OCI-LY7 (cell line): ENCODE results near the gene CIROP. TPM values are rescaled to one million over a fixed set of nuclear protein-coding genes. Genes with fewer than 3 reads are reported as not detected.
A peak's percentile ranks its signal among the peaks of the same experiment; 100 is the strongest.

Source experiments
- BruUV-seq: library from RNA; stranded (reverse); fragments of 400-500 nt; replicated peaks from 2 replicates; lab custom pipeline; 2021; lab: Mats Ljungman, UMichigan
- CTCF ChIA-PET: fragments of 300-600 bp; sonication (Branson Sonifier 250); formaldehyde crosslinking; loops from one replicate; lab custom pipeline; 2022; ENCODE audit warnings: antibody characterized with exemption; ENCODE audit not compliant: unreplicated experiment; lab: Charles Lee
- POLR2A ChIA-PET: fragments of 300-600 bp; sonication (Branson Sonifier 250); formaldehyde crosslinking; loops from one replicate; lab custom pipeline; 2022; ENCODE audit warnings: antibody characterized with exemption; lab: Charles Lee
- DNase-seq: peaks from one replicate; pipeline ENCODE4 v3.0.0-alpha.2; 2015; ENCODE audit warnings: low spot score
- H2AFZ ChIP-seq: fragments of 200-600 bp; sonication (generic), shearing (Covaris generic); 2 replicates; pipeline ENCODE4 v1.6.1; 2014; ENCODE audit warnings: mild to moderate bottlenecking, antibody characterized with exemption, low read length, moderate library complexity
- H3K27ac ChIP-seq: fragments of 200-600 bp; sonication (generic); 2 replicates; pipeline ENCODE4 v1.5.1; 2014; ENCODE audit warnings: mixed run types, low read depth, mild to moderate bottlenecking, moderate library complexity, low read length, inconsistent platforms; ENCODE audit not compliant: poor library complexity, severe bottlenecking
- H3K36me3 ChIP-seq: fragments of 200-600 bp; sonication (generic); 2 replicates; pipeline ENCODE4 v1.6.1; 2014; ENCODE audit warnings: mild to moderate bottlenecking, antibody characterized with exemption, low read length, moderate library complexity, mixed read lengths; ENCODE audit not compliant: insufficient read depth
- H3K4me1 ChIP-seq: fragments of 200-600 bp; sonication (generic); 2 replicates; pipeline ENCODE4 v1.5.1; 2014; ENCODE audit warnings: mild to moderate bottlenecking, low read length; ENCODE audit not compliant: insufficient read depth, poor library complexity, severe bottlenecking
- H3K4me2 ChIP-seq: fragments of 200-600 bp; sonication (generic); 2 replicates; pipeline ENCODE4 v1.6.1; 2014; ENCODE audit warnings: mild to moderate bottlenecking, low read length
- H3K4me3 ChIP-seq: fragments of 200-600 bp; sonication (generic); 2 replicates; pipeline ENCODE4 v1.5.1; 2014; ENCODE audit warnings: mild to moderate bottlenecking, low read depth, low read length; ENCODE audit not compliant: poor library complexity, severe bottlenecking
- H3K79me2 ChIP-seq: fragments of 200-600 bp; sonication (generic); 2 replicates; pipeline ENCODE4 v1.6.1; 2016; ENCODE audit warnings: low read depth, mild to moderate bottlenecking, low read length, moderate library complexity, mixed read lengths; ENCODE audit not compliant: insufficient read depth
- H3K9me2 ChIP-seq: fragments of 200-600 bp; sonication (generic); 2 replicates; pipeline ENCODE4 v1.6.1; 2016; ENCODE audit warnings: mild to moderate bottlenecking, low read length, mixed read lengths; ENCODE audit not compliant: insufficient read depth
- H3K9me3 ChIP-seq: fragments of 200-600 bp; sonication (generic); 2 replicates; pipeline ENCODE4 v1.6.1; 2014; ENCODE audit warnings: mild to moderate bottlenecking, mixed run types, low read length, mixed read lengths
- H4K20me1 ChIP-seq: fragments of 200-600 bp; sonication (generic); 2 replicates; pipeline ENCODE4 v1.6.1; 2014; ENCODE audit warnings: mild to moderate bottlenecking, antibody characterized with exemption, low read length, moderate library complexity, mixed read lengths; ENCODE audit not compliant: insufficient read depth
- CTCF ChIP-seq: fragments of 200-600 bp; sonication (generic); conservative IDR thresholded peaks from 2 replicates; pipeline ENCODE4 v1.5.1; 2014; ENCODE audit warnings: mild to moderate bottlenecking, antibody characterized with exemption, low read length, moderate library complexity, mixed read lengths
- EZH2phosphoT487 ChIP-seq: fragments of 200-600 bp; sonication (generic); IDR thresholded peaks from 2 replicates; pipeline ENCODE4 v1.6.1; 2018; ENCODE audit warnings: low read depth, borderline replicate concordance, mild to moderate bottlenecking, mixed run types, antibody characterized with exemption, low read length, moderate library complexity, mixed read lengths
- intact Hi-C: fragments of 100-400 bp; cut with micrococcal nuclease; formaldehyde crosslinking; loops from one replicate; pipeline ENCODE4 v1.10.0; 2022; ENCODE audit not compliant: unreplicated experiment
- total RNA-seq, 2 experiments: library from RNA; depleted of rRNA in 1 of 2; stranded (reverse); fragments of >200 nt in 1 of 2; shearing (Covaris generic) in 1 of 2; gene quantifications; 2 replicates each; pipeline ENCODE4 v1.2.3, GENCODE V29; 2014 to 2022

The CIROP gene
- total RNA-seq, 2 experiments from 2014 or later, result not detected

DNA sequence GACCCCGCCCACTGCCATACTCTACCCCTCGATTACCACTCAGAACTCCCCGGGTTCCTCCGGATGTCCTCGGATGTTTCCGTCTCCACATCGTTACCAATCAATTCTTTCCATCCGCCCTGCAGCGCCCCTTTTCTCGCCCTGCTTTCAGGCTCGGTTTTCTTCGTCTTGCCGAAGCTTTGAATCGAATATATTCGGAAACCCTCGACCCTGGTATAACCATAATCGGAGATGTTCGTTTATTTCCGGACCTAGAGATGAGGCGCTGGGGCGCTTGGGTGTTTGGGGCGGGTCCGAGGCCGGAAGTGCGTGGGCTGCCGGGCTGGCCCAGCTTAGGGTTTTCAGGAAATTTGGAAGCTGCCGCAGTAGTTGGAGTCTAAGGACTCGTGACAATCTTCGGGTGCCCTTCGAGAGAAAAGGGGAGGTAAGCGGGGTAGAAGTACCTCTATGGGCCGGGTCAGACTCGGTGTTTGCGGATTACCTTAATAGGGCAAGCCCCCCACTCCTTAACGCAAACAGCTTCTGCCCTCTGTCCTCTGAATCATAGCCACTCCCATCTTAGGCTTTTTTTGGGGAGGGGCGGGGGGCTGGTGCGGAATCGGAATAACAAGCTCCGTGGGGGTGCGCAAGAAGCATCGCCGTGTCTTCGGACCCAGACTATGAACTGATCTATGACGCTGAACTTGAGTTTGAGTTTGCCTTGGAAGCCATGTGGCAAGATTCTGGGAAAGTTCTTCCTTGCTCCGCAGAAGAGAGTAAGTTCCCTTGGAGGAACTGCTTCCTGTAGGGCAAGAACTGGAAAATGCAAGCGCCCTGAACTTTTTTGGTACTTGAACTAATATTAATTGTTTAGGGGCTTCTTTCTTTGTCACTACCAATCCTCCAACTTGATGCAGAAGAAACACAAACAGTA lies 9.3 kb downstream of the CIROP start, which contains the start of gene C14orf119:
TSS of gene C14orf119 (plus strand) at position 310 of the 913 bp plus-strand sequence. CDS start 2,154 bp downstream, outside the sequence.
- H3K4me3 ChIP-seq, result peak within 1 kb of the TSS; percentile 92
- H3K79me2 ChIP-seq, result peaks cover 56% of the 10 kb centered on the region
- peaks cover 58% of the 10 kb centered on the region for H3K36me3 ChIP-seq
- H3K27ac ChIP-seq, result peak within 1 kb of the TSS; percentile 81
- DNase-seq, result peak; percentile 100
- peaks cover 23% of the 10 kb centered on the region for H3K4me1 ChIP-seq
- H3K9me3 ChIP-seq, result no peaks in the 10 kb centered on the region
- TF ChIP-seq CTCF (no peak), EZH2phosphoT487 (no peak)
- intact Hi-C loops, result loop anchor here (2.0 kb wide), 1 partner anchor 25 kb away; no protein-coding TSS in a partner anchor
- H4K20me1 ChIP-seq, result peaks cover 21% of the 10 kb centered on the region
- ChIA-PET POLR2A (interaction anchor here (0.5 to 1.7 kb wide), 24 partner anchors 10 to 1165 kb away, joined by 3 to 13 read pairs (median 4); partner anchors contain the start of genes HAUS4, PABPN1 and PPP1R3E), CTCF (interaction anchor here (0.8 to 2.3 kb wide), 8 partner anchors 16 to 225 kb away, joined by 3 to 12 read pairs (median 4); partner anchors contain the start of gene PABPN1)
- TSS peak; percentile 81 for BruUV-seq
- peak within 1 kb of the TSS; percentile 94 for H3K4me2 ChIP-seq
- peak within 1 kb of the TSS; percentile 59; the same call in 1 of the 2 replicates for H2AFZ ChIP-seq
- no peaks in the 10 kb centered on the region for H3K9me2 ChIP-seq

GRCh38 chr14:23094666-23095195 lies 10.1 kb downstream of the CIROP start, which contains the start of gene ACIN1:
Gene ACIN1, minus strand, starts transcription at chr14:23095136. Its CDS starts 24 bp downstream, at chr14:23095112.
- Histone ChIP-seq H3K9me2 (no peaks in the 10 kb centered on the region), H3K9me3 (no peaks in the 10 kb centered on the region), H3K4me2 (peak within 1 kb of the TSS; percentile 94), H2AFZ (peak within 1 kb of the TSS; percentile 59; the same call in 1 of the 2 replicates), H3K4me1 (peaks cover 23% of the 10 kb centered on the region), H4K20me1 (peaks cover 21% of the 10 kb centered on the region), H3K36me3 (peaks cover 65% of the 10 kb centered on the region), H3K79me2 (peaks cover 56% of the 10 kb centered on the region), H3K27ac (peak within 1 kb of the TSS; percentile 81), H3K4me3 (peak within 1 kb of the TSS; percentile 92)
- peak; percentile 2; the same call in 1 of the 2 replicates for TF ChIP-seq CTCF
- TF ChIP-seq EZH2phosphoT487, result no peak
- intact Hi-C loops, result loop anchor here (2.0 kb wide), 1 partner anchor 24 kb away; no protein-coding TSS in a partner anchor
- peak; percentile 94 for DNase-seq
- CTCF ChIA-PET, result interaction anchor here (0.8 to 2.3 kb wide), 9 partner anchors 16 to 226 kb away, joined by 3 to 12 read pairs (median 3); partner anchors contain the start of gene PABPN1
- POLR2A ChIA-PET, result interaction anchor here (0.5 to 1.7 kb wide), 22 partner anchors 11 to 1164 kb away, joined by 3 to 13 read pairs (median 5); partner anchors contain the start of genes HAUS4, PABPN1 and PPP1R3E
- BruUV-seq, result no TSS peak
